ENCODE measurements around the gene SLC6A17.

SLC6A17 gene

GRCh38 chr1:110188035-110188618 is 37.8 kb downstream of the SLC6A17 start:
- ATAC-seq: peak; percentile 41

GRCh38 chr1:110189181-110189580 is 38.9 kb downstream of the SLC6A17 start:
- TF ChIP-seq TOX (CRISPR knock-in tag; IDR thresholded peaks at IDR 0.05; ENCODE audit: borderline replicate concordance): no peak
- TF ChIP-seq ARNTL (CRISPR knock-in tag; IDR thresholded peaks at IDR 0.05; ENCODE audit: borderline replicate concordance, low read depth): no peak
- no peak for TF ChIP-seq PPARA (CRISPR knock-in tag; IDR thresholded peaks at IDR 0.05; ENCODE audit: borderline replicate concordance)
- TF ChIP-seq ZFP3 (CRISPR knock-in tag; IDR thresholded peaks at IDR 0.05): no peak
- TF ChIP-seq GLIS3 (CRISPR knock-in tag; IDR thresholded peaks at IDR 0.05): no peak
- TF ChIP-seq ZNF8 (CRISPR knock-in tag; IDR thresholded peaks at IDR 0.05): no peak
- no peak for TF ChIP-seq TCF4 (CRISPR knock-in tag; IDR thresholded peaks at IDR 0.05; ENCODE audit: borderline replicate concordance)
- no peak for TF ChIP-seq ZFP30 (CRISPR knock-in tag; IDR thresholded peaks at IDR 0.05)
- no peak for TF ChIP-seq ZC3H10 (CRISPR knock-in tag; IDR thresholded peaks at IDR 0.05)
- TF ChIP-seq POU6F1 (CRISPR knock-in tag; IDR thresholded peaks at IDR 0.05; ENCODE audit: borderline replicate concordance, low read depth): no peak
- TF ChIP-seq, protein P1, sequence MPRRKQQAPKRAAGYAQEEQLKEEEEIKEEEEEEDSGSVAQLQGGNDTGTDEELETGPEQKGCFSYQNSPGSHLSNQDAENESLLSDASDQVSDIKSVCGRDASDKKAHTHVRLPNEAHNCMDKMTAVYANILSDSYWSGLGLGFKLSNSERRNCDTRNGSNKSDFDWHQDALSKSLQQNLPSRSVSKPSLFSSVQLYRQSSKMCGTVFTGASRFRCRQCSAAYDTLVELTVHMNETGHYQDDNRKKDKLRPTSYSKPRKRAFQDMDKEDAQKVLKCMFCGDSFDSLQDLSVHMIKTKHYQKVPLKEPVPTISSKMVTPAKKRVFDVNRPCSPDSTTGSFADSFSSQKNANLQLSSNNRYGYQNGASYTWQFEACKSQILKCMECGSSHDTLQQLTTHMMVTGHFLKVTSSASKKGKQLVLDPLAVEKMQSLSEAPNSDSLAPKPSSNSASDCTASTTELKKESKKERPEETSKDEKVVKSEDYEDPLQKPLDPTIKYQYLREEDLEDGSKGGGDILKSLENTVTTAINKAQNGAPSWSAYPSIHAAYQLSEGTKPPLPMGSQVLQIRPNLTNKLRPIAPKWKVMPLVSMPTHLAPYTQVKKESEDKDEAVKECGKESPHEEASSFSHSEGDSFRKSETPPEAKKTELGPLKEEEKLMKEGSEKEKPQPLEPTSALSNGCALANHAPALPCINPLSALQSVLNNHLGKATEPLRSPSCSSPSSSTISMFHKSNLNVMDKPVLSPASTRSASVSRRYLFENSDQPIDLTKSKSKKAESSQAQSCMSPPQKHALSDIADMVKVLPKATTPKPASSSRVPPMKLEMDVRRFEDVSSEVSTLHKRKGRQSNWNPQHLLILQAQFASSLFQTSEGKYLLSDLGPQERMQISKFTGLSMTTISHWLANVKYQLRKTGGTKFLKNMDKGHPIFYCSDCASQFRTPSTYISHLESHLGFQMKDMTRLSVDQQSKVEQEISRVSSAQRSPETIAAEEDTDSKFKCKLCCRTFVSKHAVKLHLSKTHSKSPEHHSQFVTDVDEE (CRISPR knock-in tag; IDR thresholded peaks at IDR 0.05): no peak
- no peak for ATAC-seq

More at GRCh38 chr1:110188035-110188618, 37.8 kb downstream of the SLC6A17 start:
- 0 out of 2 replicates have a peak, but pooled peaks have one; percentile 1 for TF ChIP-seq PPARA (CRISPR knock-in tag; IDR thresholded peaks at IDR 0.05; ENCODE audit: borderline replicate concordance)
- no peak for TF ChIP-seq ARNTL (CRISPR knock-in tag; IDR thresholded peaks at IDR 0.05; ENCODE audit: borderline replicate concordance, low read depth)
- TF ChIP-seq CREB5 (CRISPR knock-in tag; IDR thresholded peaks at IDR 0.05; ENCODE audit: low read depth): no peak
- peak; percentile 93 for TF ChIP-seq TCF4 (CRISPR knock-in tag; IDR thresholded peaks at IDR 0.05; ENCODE audit: borderline replicate concordance)
- TF ChIP-seq ESRRG (CRISPR knock-in tag; IDR thresholded peaks at IDR 0.05): no peak
- TF ChIP-seq, protein P1 (CRISPR knock-in tag; IDR thresholded peaks at IDR 0.05): peak; percentile 35; the same call in 1 of the 2 replicates

GRCh38 chr1:110190282-110190929 is 40.1 kb downstream of the SLC6A17 start:
- ATAC-seq: no peak
- TF ChIP-seq ZNF565 (CRISPR knock-in tag; conservative IDR thresholded peaks at IDR 0.05; ENCODE audit: low read depth) (no peak), BACH2 (CRISPR knock-in tag; IDR thresholded peaks at IDR 0.05; ENCODE audit: borderline replicate concordance) (no peak), GLIS3 (CRISPR knock-in tag; IDR thresholded peaks at IDR 0.05) (no peak), ESRRG (CRISPR knock-in tag; IDR thresholded peaks at IDR 0.05) (no peak), TOX (CRISPR knock-in tag; IDR thresholded peaks at IDR 0.05; ENCODE audit: borderline replicate concordance) (no peak), ARNTL (CRISPR knock-in tag; IDR thresholded peaks at IDR 0.05; ENCODE audit: borderline replicate concordance, low read depth) (no peak), ZNF70 (CRISPR knock-in tag; IDR thresholded peaks at IDR 0.05) (no peak), ZFP30 (CRISPR knock-in tag; IDR thresholded peaks at IDR 0.05) (no peak), RARB (CRISPR knock-in tag; IDR thresholded peaks at IDR 0.05) (no peak), CREB5 (CRISPR knock-in tag; IDR thresholded peaks at IDR 0.05; ENCODE audit: low read depth) (no peak), TCF4 (CRISPR knock-in tag; IDR thresholded peaks at IDR 0.05; ENCODE audit: borderline replicate concordance) (no peak), SNAI2 (CRISPR knock-in tag; IDR thresholded peaks at IDR 0.05) (no peak), CSDC2 (CRISPR knock-in tag; IDR thresholded peaks at IDR 0.05) (no peak), ZC3H10 (CRISPR knock-in tag; IDR thresholded peaks at IDR 0.05) (no peak), OSR1 (CRISPR knock-in tag; IDR thresholded peaks at IDR 0.05) (no peak)
- TF ChIP-seq, protein P2, sequence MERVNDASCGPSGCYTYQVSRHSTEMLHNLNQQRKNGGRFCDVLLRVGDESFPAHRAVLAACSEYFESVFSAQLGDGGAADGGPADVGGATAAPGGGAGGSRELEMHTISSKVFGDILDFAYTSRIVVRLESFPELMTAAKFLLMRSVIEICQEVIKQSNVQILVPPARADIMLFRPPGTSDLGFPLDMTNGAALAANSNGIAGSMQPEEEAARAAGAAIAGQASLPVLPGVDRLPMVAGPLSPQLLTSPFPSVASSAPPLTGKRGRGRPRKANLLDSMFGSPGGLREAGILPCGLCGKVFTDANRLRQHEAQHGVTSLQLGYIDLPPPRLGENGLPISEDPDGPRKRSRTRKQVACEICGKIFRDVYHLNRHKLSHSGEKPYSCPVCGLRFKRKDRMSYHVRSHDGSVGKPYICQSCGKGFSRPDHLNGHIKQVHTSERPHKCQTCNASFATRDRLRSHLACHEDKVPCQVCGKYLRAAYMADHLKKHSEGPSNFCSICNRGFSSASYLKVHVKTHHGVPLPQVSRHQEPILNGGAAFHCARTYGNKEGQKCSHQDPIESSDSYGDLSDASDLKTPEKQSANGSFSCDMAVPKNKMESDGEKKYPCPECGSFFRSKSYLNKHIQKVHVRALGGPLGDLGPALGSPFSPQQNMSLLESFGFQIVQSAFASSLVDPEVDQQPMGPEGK (CRISPR knock-in tag; IDR thresholded peaks at IDR 0.05; ENCODE audit: borderline replicate concordance): no peak
